ENCODE results near the gene PLEKHA7. TPM values are rescaled to one million over a fixed set of nuclear protein-coding genes. Genes with fewer than 3 reads are reported as not detected.

Gene PLEKHA7
- total and polyA plus RNA-seq, 2 of the 8 experiments (the other 6 are each of a cell fraction or from before 2014, with no cell fraction given), result 11.4 to 25.6 TPM

DNA sequence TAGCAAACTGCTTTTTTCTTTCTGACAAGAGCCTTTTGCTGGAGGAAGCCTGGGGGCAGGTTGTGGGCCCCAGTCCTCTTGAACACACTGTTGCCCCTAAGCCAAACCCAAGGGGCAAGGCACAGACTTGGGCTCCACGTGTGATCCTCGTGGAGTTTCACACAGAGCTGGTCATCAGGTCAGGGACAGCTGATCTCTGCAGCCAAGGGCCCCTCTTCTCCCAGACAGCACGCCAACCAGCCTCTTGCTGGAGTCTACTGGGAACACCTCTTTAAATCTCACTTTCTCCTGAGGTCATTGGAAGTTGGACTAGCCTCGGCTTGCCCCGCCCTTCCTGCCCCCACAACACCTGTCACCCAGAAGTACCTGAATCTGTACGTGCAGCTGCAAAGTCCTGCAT is 235.9 kb downstream of the PLEKHA7 start:
- Histone ChIP-seq H3K79me2 (ENCODE audit: control insufficient read depth in 1 of 2, insufficient read depth in 2 of 2, low read length in 2 of 2) (no peaks in the 10 kb centered on the region), H3K14ac (ENCODE audit: insufficient read length) (no peak overlapping the region), H3K4me2 (ENCODE audit: insufficient read depth in 1 of 2, low read depth in 2 of 2, low read length in 2 of 2) (no peak overlapping the region), H3K18ac (ENCODE audit: extremely low read depth, low read length) (no peak overlapping the region), H2BK15ac (ENCODE audit: low read length) (no peak overlapping the region), H4K91ac (replicated peaks; ENCODE audit: insufficient read length, low read length) (no peak overlapping the region), H2BK12ac (ENCODE audit: low read depth, low read length) (no peak overlapping the region), H3K79me1 (ENCODE audit: low read depth, low read length) (no peaks in the 10 kb centered on the region), H2AK5ac (ENCODE audit: low read depth, low read length) (no peak overlapping the region), H3K4me3 (ENCODE audit: extremely low read depth in 1 of 4, insufficient read depth in 2 of 4, low read depth in 3 of 4, low read length in 4 of 4) (no peak overlapping the region), H3K27ac (ENCODE audit: low read depth, low read length) (no peak overlapping the region), H3K56ac (replicated peaks; ENCODE audit: insufficient read length, low read depth, low read length) (no peak overlapping the region), H3K23ac (ENCODE audit: insufficient read length) (no peak overlapping the region), H2BK20ac (ENCODE audit: low read length) (no peak overlapping the region), H3K4ac (replicated peaks; ENCODE audit: insufficient read length, low read depth, low read length) (no peak overlapping the region), H3K4me1 (replicated peaks in 1 of 4; ENCODE audit: control insufficient read depth in 3 of 4, insufficient read depth in 4 of 4, low read length in 3 of 4) (no peaks in the 10 kb centered on the region; a peak in 1 of 7 replicates), H4K8ac (ENCODE audit: extremely low read depth, insufficient read depth, low read length) (no peak overlapping the region), H2BK5ac (ENCODE audit: low read depth, low read length) (no peak overlapping the region), H3K36me3 (ENCODE audit: control insufficient read depth in 2 of 4, insufficient read depth in 4 of 4, low read length in 3 of 4) (peaks cover 0 to 4% (median 0%) of the 10 kb centered on the region in 4 experiments; a peak in 1 of 8 replicates), H2AFZ (ENCODE audit: low read length) (no peak overlapping the region), H3K9ac (replicated peaks in 1 of 4; ENCODE audit: extremely low read depth in 1 of 4, low read depth in 3 of 4, low read length in 3 of 4) (no peak overlapping the region), H3K27me3 (replicated peaks in 1 of 4; ENCODE audit: control insufficient read depth in 3 of 4, extremely low read depth in 1 of 4, insufficient read depth in 3 of 4, low read length in 3 of 4) (no peaks in the 10 kb centered on the region), H4K20me1 (replicated peaks in 1 of 2; ENCODE audit: control insufficient read depth in 1 of 2, insufficient read depth in 2 of 2, low read length in 2 of 2) (no peaks in the 10 kb centered on the region), H3K23me2 (ENCODE audit: low read depth, low read length) (peaks cover 3% of the 10 kb centered on the region; the same call in 1 of the 2 replicates), H3K9me3 (ENCODE audit: insufficient read depth in 2 of 2, low read depth in 1 of 2, low read length in 1 of 2) (no peaks in the 10 kb centered on the region), H2BK120ac (replicated peaks; ENCODE audit: low read depth, low read length) (no peak overlapping the region), H4K5ac (ENCODE audit: insufficient read length, low read depth, low read length) (no peak overlapping the region)
- DNase-seq (ENCODE audit: low read depth in 1 of 2, low spot score in 2 of 2) (no peak), FAIRE-seq (no peak)
- ChIA-PET CTCF (ENCODE audit: partially characterized antibody) (interaction anchor here (0.7 to 2.2 kb wide), 3 partner anchors 10 to 158 kb away, joined by 3 to 12 read pairs (median 3); no protein-coding TSS in a partner anchor), POLR2A (ENCODE audit: partially characterized antibody) (interaction anchor here (0.7 kb wide), 1 partner anchor 299 kb away, joined by 3 read pairs; the partner anchor contains the start of gene RPS13)
- 79% methylated on average over 6 of the region's 6 CpGs; no CpG with 5 or more reads in 1 of the 2 experiments for WGBS, 2 experiments (ENCODE audit: extremely low coverage in 1 of 2, insufficient coverage in 1 of 2, insufficient read length in 1 of 2, insufficient replicate concordance in 2 of 2, low coverage in 1 of 2, low lambda C conversion rate in 2 of 2, missing lambda C conversion rate in 1 of 2)
- no peak for TF ChIP-seq SRF (IDR thresholded peaks at IDR 0.05; ENCODE audit: low read depth, low read length)
- no peak for TF ChIP-seq ASH2L (IDR thresholded peaks at IDR 0.05; ENCODE audit: low read length)
- TF ChIP-seq EP300 (IDR thresholded peaks at IDR 0.05; ENCODE audit: borderline replicate concordance in 1 of 2, low read depth in 2 of 2, low read length in 2 of 2), result no peak
- TF ChIP-seq SAP30 (IDR thresholded peaks at IDR 0.05; ENCODE audit: insufficient read depth, insufficient replicate concordance, low read length), result no peak
- TF ChIP-seq CHD2 (IDR thresholded peaks at IDR 0.05; ENCODE audit: low read length), result no peak
- TF ChIP-seq TAF1 (IDR thresholded peaks at IDR 0.05; ENCODE audit: low read depth, low read length), result no peak
- no peak for TF ChIP-seq GTF2F1 (IDR thresholded peaks at IDR 0.05; ENCODE audit: borderline replicate concordance, low read depth, low read length)
- no peak for TF ChIP-seq NANOG (IDR thresholded peaks at IDR 0.05; ENCODE audit: insufficient read depth, low read depth, low read length, poor library complexity, severe bottlenecking)
- TF ChIP-seq CEBPB (IDR thresholded peaks at IDR 0.05; ENCODE audit: low read depth, low read length), result no peak
- TF ChIP-seq POU5F1 (IDR thresholded peaks at IDR 0.05; ENCODE audit: low read depth, low read length), result no peak
- TF ChIP-seq BACH1 (IDR thresholded peaks at IDR 0.05; ENCODE audit: low read length), result no peak
- TF ChIP-seq EZH2 (IDR thresholded peaks at IDR 0.05; ENCODE audit: low read depth, low read length, severe bottlenecking), result no peak
- no peak for TF ChIP-seq SUZ12 (IDR thresholded peaks at IDR 0.05; ENCODE audit: low read length)
- TF ChIP-seq SIRT6 (IDR thresholded peaks at IDR 0.05; ENCODE audit: low read length), result no peak
- TF ChIP-seq JUN (IDR thresholded peaks at IDR 0.05; ENCODE audit: low read depth, low read length), result no peak
